PC-3 (cell line): ENCODE measurements around the gene SLC17A7. TPM values are rescaled to one million over a fixed set of nuclear protein-coding genes. Genes with fewer than 3 reads are reported as not detected.

ENCODE experiments used
- ATAC-seq: fragments of 200-7000 bp; cut with Tn5 transposase; 2 replicates; pipeline ENCODE4 v1.9.1; 2020; ENCODE audit warnings: mild to moderate bottlenecking, moderate library complexity
- BruUV-seq: library from RNA; stranded (reverse); fragments of 400-500 nt; replicated peaks from 2 replicates; lab custom pipeline; 2021; lab: Mats Ljungman, UMichigan
- CTCF ChIA-PET: fragments of 300-600 bp; sonication (Branson Sonifier 250); formaldehyde crosslinking; loops from one replicate; lab custom pipeline; 2022; ENCODE audit warnings: antibody characterized with exemption; lab: Charles Lee
- POLR2A ChIA-PET: fragments of 300-600 bp; sonication (Branson Sonifier 250); formaldehyde crosslinking; loops from one replicate; lab custom pipeline; 2022; ENCODE audit warnings: antibody characterized with exemption; ENCODE audit not compliant: unreplicated experiment; lab: Charles Lee
- DNase-seq: peaks from one replicate; pipeline ENCODE4 v3.0.0-alpha.2; 2015
- H2AFZ ChIP-seq: fragments of 300-600 bp; sonication (generic); 2 replicates; pipeline ENCODE4 v1.6.0; 2016; ENCODE audit warnings: antibody characterized with exemption, low read length
- H3F3A ChIP-seq: fragments of 300-600 bp; sonication (generic); one replicate; pipeline ENCODE4 v1.6.0; 2017; ENCODE audit warnings: antibody characterized with exemption, low read length, control low read depth, mild to moderate bottlenecking; ENCODE audit not compliant: unreplicated experiment
- H3K27ac ChIP-seq: fragments of 300-600 bp; sonication (generic); 2 replicates; pipeline ENCODE4 v1.5.1; 2016; ENCODE audit warnings: mild to moderate bottlenecking, low read length
- H3K27me3 ChIP-seq: fragments of 300-600 bp; sonication (generic); 2 replicates; pipeline ENCODE4 v1.6.1; 2016; ENCODE audit warnings: low read length, mixed read lengths
- H3K36me3 ChIP-seq: fragments of 300-600 bp; sonication (generic); 2 replicates; pipeline ENCODE4 v1.6.1; 2016; ENCODE audit warnings: low read depth, mixed run types, low read length, mixed read lengths
- H3K4me1 ChIP-seq: fragments of 300-600 bp; sonication (generic); 2 replicates; pipeline ENCODE4 v1.5.1; 2016; ENCODE audit warnings: low read length; ENCODE audit not compliant: insufficient read depth
- H3K4me2 ChIP-seq: fragments of 300-600 bp; sonication (generic); 2 replicates; pipeline ENCODE4 v1.6.0; 2016; ENCODE audit warnings: low read length
- H3K4me3 ChIP-seq: fragments of 300-600 bp; sonication (generic); 2 replicates; pipeline ENCODE4 v1.5.1; 2016; ENCODE audit warnings: mild to moderate bottlenecking, low read length, mixed read lengths
- H3K79me2 ChIP-seq: fragments of 300-600 bp; sonication (generic); 2 replicates; pipeline ENCODE4 v1.6.1; 2017; ENCODE audit warnings: low read length, mixed read lengths
- H3K9ac ChIP-seq: fragments of 300-600 bp; sonication (generic); 2 replicates; pipeline ENCODE4 v1.6.0; 2016; ENCODE audit warnings: mild to moderate bottlenecking, low read length
- H3K9me2 ChIP-seq: fragments of 300-600 bp; sonication (generic); replicated peaks from 2 replicates; pipeline ENCODE4 v1.6.1; 2016; ENCODE audit warnings: mixed run types, low read length, mixed read lengths
- H3K9me3 ChIP-seq: fragments of 300-600 bp; sonication (generic); 2 replicates; pipeline ENCODE4 v1.6.1; 2016; ENCODE audit warnings: low read length, mixed read lengths
- H4K20me1 ChIP-seq: fragments of 300-600 bp; sonication (generic); 2 replicates; pipeline ENCODE4 v1.6.1; 2016; ENCODE audit warnings: low read length, mixed read lengths
- EZH2 ChIP-seq: fragments of 300-600 bp; sonication (generic); IDR thresholded peaks from one replicate; pipeline ENCODE4 v1.6.1; 2017; ENCODE audit warnings: antibody characterized with exemption, mild to moderate bottlenecking, low read length; ENCODE audit not compliant: unreplicated experiment
- EZH2phosphoT487 ChIP-seq: fragments of 300-600 bp; sonication (generic); IDR thresholded peaks from 2 replicates; pipeline ENCODE4 v1.6.1; 2018; ENCODE audit warnings: mild to moderate bottlenecking, antibody characterized with exemption, low read length, borderline replicate concordance
- intact Hi-C: fragments of 100-400 bp; cut with micrococcal nuclease; formaldehyde crosslinking; loops from 2 replicates; pipeline ENCODE4 v1.9.0; 2023
- total RNA-seq: library from RNA; depleted of rRNA; stranded (reverse); fragments of >200 nt; gene quantifications from 2 replicates; pipeline ENCODE4 v1.2.3, GENCODE V29; 2014
- TF ChIP-seq, protein P1 (sequence below): fragments of 300-600 bp; sonication (generic); conservative IDR thresholded peaks from 2 replicates; pipeline ENCODE4 v1.5.1; 2017; ENCODE audit warnings: antibody characterized with exemption, low read depth, mild to moderate bottlenecking, low read length

The SLC17A7 gene
- total RNA-seq, 1 experiment from 2014 or later: 0.11 TPM

DNA sequence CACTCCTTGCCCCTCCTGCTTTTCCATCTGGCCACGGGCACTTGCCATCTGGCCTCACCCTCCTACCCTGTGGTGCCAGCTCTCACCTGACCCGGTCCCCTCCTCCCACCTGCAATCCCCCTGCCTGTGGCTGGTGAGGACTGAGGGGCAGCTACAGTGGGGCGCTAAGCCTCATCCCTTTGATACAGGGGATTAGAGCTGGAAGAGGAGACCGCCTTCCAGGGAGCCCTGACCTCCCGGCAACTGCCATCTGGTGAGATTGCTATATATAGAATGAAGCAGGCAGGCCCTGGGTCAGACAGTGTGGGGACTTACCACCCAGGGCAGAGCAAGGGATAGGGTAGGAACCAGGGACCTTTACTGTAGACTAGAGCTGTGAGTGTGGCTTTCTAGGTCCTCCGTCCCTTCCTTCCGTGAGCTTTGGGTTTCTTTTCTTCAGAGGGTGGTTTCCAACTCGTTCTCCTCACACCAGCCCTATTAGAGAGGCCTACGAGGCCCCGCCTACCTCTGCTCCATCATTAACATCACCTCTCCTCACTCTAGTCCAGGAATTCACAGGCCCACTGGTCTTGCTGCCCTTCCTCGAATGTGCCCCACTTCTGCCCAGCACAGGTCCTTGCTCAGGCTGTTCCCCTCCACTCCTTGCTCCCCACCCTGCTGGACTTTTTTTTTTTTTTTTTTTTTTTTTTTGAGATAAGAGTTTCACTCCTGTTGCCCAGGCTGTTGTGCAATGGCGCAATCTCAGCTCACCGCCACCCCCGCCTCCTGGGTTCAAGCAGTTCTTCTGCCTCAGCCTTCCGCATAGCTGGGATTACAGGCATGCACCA lies 45.5 kb downstream of the SLC17A7 start:
- TF ChIP-seq EZH2 (no peak), EZH2phosphoT487 (no peak)
- TF ChIP-seq, protein P1, sequence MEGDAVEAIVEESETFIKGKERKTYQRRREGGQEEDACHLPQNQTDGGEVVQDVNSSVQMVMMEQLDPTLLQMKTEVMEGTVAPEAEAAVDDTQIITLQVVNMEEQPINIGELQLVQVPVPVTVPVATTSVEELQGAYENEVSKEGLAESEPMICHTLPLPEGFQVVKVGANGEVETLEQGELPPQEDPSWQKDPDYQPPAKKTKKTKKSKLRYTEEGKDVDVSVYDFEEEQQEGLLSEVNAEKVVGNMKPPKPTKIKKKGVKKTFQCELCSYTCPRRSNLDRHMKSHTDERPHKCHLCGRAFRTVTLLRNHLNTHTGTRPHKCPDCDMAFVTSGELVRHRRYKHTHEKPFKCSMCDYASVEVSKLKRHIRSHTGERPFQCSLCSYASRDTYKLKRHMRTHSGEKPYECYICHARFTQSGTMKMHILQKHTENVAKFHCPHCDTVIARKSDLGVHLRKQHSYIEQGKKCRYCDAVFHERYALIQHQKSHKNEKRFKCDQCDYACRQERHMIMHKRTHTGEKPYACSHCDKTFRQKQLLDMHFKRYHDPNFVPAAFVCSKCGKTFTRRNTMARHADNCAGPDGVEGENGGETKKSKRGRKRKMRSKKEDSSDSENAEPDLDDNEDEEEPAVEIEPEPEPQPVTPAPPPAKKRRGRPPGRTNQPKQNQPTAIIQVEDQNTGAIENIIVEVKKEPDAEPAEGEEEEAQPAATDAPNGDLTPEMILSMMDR: no peak
- CTCF ChIA-PET: no interaction called here

GRCh38 chr19:49393881-49394280 lies 47.4 kb downstream of the SLC17A7 start:
- H3K27me3 ChIP-seq: no peaks in the 10 kb centered on the region
- H3K4me3 ChIP-seq: no peak overlapping the region
- ChIA-PET POLR2A (no interaction called here), CTCF (no interaction called here)
- 0 out of 2 replicates have a peak, but pooled peaks cover 3% of the 10 kb centered on the region for H3K4me1 ChIP-seq
- H4K20me1 ChIP-seq: no peaks in the 10 kb centered on the region
- BruUV-seq: no TSS peak
- no peaks in the 10 kb centered on the region for H3K9me2 ChIP-seq
- no peaks in the 10 kb centered on the region for H3K9me3 ChIP-seq
- intact Hi-C loops: loop anchor here (2.0 kb wide), 1 partner anchor 31 kb away; the partner anchor contains the start of genes DKKL1 and TEAD2
- no peaks in the 10 kb centered on the region for H3F3A ChIP-seq
- H3K9ac ChIP-seq: no peak overlapping the region
- TF ChIP-seq, protein P1: no peak
- TF ChIP-seq EZH2phosphoT487 (no peak), EZH2 (no peak)
- DNase-seq (no peak), ATAC-seq (no peak)
- no peak overlapping the region for H3K4me2 ChIP-seq
- H3K36me3 ChIP-seq: no peaks in the 10 kb centered on the region
- H3K27ac ChIP-seq: no peak overlapping the region
- H2AFZ ChIP-seq: no peak overlapping the region
- no peaks in the 10 kb centered on the region for H3K79me2 ChIP-seq

More for the DNA sequence above, 45.5 kb downstream of the SLC17A7 start:
- no peak overlapping the region for H3K4me2 ChIP-seq
- no peaks in the 10 kb centered on the region for H3K36me3 ChIP-seq
- no peaks in the 10 kb centered on the region for H3F3A ChIP-seq
- POLR2A ChIA-PET: no interaction called here
- no peaks in the 10 kb centered on the region for H3K9me2 ChIP-seq
- H3K4me1 ChIP-seq: 0 out of 2 replicates have a peak, but pooled peaks cover 3% of the 10 kb centered on the region
- H3K9ac ChIP-seq: no peak overlapping the region
- H3K79me2 ChIP-seq: no peaks in the 10 kb centered on the region
- ATAC-seq (no peak), DNase-seq (no peak)
- H3K4me3 ChIP-seq: no peak overlapping the region
- no peaks in the 10 kb centered on the region for H3K27me3 ChIP-seq
- intact Hi-C loops: no loop called here
- H3K27ac ChIP-seq: no peak overlapping the region
- no peaks in the 10 kb centered on the region for H3K9me3 ChIP-seq
- no peak overlapping the region for H2AFZ ChIP-seq
- no peaks in the 10 kb centered on the region for H4K20me1 ChIP-seq
- no TSS peak for BruUV-seq
